Activated CD8-positive, alpha-beta memory T cell treated with anti-CD3 and anti-CD28 coated beads for 1 hour (primary cell): Measurements from ENCODE around the gene PRDM5.

Source experiments
- DNase-seq, 2 donors: peaks; one replicate each; pipeline ENCODE4 v3.0.0-alpha.2; 2020; ENCODE audit warnings: low read depth in 1 of 2; ENCODE audit errors: extremely low read depth in 1 of 2

Gene PRDM5

DNA sequence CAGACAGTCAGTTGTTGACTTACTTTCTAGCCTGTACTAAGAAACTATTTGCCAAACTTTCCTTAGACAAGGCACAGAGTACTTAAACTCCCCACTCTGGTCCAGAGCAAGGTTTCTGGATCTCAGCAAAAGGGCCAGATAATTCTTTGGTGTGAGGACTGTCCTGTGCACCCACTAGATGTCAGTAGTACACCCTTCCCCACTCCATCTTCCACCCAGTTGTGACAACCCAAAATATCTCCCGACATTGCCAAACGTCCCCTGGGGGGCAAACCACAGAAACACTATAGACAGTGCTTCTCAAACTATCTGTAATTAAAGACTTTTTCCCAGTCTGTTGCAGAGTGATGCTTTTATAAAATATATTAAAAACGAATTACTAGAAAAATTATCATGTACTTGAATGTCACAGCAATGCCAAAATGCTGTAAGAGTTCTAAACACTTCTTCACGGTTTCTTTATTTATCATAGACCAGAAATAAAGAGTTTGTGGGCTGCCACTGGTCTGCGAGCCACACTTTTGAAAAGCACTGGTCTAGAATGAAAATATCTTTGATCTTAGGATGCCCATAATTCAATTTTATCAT lies 203.5 kb downstream of the PRDM5 start:
- no peak for DNase-seq

DNA sequence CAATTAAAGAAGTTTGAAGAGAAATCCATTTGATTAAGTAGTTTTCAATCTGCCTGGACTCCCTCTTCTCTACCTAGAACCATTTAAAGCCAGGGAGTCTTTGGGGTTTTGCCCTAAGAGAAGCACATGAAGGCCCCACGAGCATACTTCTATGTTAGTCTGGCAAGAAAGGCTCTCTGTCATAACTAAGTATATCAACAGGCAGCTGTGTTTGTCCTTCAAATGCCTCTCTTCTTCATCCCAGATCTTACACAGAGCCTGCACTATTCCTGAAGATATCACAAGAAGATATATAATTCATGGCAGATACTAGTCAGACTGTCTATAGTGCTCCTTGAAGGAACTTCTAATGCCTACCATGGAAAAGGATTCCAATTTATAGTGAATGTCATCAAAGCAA lies 206.2 kb downstream of the PRDM5 start:
- no peak for DNase-seq

GRCh38 chr4:120714417-120715010 lies 208.0 kb downstream of the PRDM5 start:
- DNase-seq, result no peak

DNA sequence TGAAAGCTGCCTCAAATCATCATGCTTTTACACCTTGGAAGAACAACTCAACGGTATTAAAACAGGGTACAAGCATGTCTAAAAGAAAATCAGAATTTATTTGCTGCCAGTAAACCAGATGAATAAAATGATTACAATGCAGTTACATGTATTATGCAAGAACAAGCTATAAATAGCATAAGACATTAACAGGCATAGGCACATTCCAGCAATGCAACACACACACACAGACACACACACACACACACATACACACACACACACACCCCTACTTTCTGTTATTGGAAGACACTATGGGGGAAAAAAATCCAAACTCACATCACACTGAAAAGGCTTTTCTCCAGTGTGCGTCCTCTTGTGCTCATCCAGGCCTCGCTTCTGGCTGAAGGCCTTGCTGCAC lies 212.5 kb downstream of the PRDM5 start:
- DNase-seq, result no peak

- DNase-seq, result no peak
Observed at GRCh38 chr4:120704538-120704937, 218.0 kb downstream of the PRDM5 start.

- DNase-seq, result no peak
Observed at GRCh38 chr4:120703908-120704307, 218.6 kb downstream of the PRDM5 start.

DNA sequence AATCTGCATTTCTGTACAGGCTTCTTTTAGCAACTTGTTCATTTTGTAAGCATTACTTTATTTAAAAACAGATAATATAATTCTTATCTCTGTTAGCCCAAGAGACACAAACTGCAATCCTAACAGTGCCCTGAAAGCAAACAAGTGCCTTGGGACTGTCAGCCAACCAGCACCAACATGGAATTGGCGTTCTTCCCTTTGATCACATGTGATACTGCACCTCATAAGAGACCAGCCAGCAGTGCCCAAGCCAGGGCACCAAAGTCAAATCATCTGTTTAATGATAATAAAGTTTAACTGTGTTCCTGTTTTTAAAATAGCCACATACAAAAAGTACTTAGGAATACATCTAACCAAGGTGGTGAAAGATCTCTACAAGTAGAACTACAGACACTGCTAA lies 223.2 kb downstream of the PRDM5 start:
- DNase-seq, result no peak

DNA sequence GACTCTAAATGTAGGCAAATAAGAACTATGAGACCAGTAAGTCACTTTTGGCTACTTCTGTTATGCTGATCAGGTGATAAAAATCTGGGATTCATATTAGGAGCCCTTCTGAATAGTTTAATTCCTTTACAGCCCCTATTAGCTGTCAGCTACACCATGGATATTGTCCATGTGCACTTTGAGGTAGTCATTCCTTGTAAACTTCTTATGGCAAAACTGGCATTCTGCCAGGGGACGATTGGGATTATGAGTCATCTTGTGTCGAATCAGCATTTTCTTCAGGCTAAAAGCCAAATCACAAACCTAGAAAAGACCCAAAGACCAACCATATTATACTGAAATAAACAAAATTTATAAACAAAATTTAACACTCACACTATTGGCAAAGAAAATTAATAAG lies 227.6 kb downstream of the PRDM5 start:
- DNase-seq, result no peak

DNA sequence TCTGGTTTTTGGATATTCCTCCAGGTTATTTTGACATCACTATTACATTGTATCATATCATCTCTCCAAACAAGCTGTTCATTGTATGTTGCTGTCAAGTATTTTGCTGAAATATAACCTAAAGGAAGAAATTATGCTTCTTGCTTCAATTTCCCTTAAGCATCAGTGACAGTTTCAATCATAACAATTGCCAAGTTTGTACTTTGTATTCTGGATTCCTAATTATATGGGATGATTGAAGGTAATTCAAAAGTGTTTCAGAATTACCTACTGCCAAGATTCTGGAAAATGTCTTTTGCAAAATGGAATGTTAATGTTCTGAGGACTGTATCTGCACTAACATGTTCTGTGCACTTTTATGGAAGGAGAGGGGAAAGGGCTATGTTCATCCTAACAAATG lies 228.7 kb downstream of the PRDM5 start:
- DNase-seq, result no peak

GRCh38 chr4:120692964-120693363 lies 229.6 kb downstream of the PRDM5 start:
- no peak for DNase-seq

- no peak for DNase-seq
Observed at GRCh38 chr4:120691536-120691935, 231.0 kb downstream of the PRDM5 start.

- no peak for DNase-seq
Observed at GRCh38 chr4:120691106-120691505, 231.4 kb downstream of the PRDM5 start.

- no peak for DNase-seq
Observed at GRCh38 chr4:120688791-120689190, 233.7 kb downstream of the PRDM5 start.

DNA sequence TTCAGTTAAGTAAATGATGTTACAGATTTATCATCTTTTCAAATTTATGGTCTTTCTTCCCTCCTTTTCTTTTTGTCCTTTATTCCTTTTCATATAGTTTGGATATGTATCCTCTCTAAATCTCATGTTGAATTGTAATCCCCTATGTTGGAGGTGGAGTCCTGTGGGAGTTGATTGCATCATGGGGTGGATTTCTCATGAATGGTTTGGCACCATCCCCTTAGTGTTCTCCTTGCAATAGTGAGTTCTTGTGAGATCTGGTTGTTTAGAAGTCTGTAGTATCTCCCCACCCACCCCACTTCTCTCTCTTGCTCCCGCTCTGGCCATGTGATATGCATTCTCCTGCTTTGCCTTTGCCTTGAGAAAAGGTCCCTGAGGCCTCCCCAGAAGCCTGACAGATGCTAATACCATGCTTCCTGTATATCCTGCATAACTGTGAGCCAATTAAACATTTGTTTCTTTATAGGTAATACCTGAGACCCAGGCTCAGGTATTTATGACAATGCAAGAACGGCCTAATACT lies 236.7 kb downstream of the PRDM5 start:
- DNase-seq, result no peak

DNA sequence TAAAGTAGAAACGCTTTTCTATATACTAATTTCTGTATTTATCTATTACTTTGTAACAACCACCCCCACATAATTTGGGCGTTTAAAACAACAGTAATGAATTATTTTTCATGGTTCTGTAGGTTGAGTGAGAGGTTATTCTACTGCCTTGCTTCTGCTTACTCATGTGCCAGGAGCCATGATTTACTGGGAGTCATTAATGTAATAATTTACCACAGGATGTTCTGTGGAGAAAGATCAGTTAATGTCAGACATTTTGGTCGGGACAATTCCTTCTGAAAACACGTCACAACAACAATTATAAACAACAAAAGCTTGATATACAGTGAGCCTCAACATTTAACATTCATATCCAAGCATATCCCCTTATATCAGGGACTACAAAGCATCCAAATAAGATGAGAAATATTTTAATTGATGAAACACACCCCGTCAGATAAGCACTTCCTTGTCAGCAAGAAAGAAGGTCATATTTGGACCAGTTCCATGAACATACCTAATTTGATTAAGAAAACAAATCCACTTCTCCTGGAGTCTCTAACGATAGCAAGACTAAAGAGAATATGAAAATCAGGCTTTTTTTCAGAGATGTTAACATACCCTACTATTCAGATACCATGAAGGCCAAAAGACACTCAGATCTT lies 238.5 kb downstream of the PRDM5 start:
- DNase-seq, result no peak

DNA sequence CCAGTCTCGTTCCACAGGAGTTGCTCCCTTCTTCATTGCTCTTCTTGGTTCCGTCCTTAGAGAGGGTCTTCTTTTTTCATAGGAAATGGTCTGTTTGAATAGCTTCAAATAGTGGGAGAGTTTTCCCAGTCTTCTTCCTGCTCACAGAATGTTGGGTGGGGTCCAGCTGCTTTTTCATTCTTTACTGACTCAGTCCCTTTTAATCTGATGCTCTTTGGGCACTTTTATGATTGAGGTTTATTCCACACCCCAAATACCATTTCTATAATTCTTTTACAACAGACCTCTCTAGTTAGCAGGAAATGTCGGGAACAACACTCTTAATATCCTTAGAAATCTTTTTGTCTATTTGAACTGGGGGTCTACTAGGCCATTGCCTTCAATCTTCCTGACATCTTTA lies 239.5 kb downstream of the PRDM5 start:
- DNase-seq, result no peak

GRCh38 chr4:120680647-120681228 lies 241.8 kb downstream of the PRDM5 start:
- DNase-seq, result no peak

GRCh38 chr4:120673696-120674095 lies 248.8 kb downstream of the PRDM5 start:
- no peak for DNase-seq

DNA sequence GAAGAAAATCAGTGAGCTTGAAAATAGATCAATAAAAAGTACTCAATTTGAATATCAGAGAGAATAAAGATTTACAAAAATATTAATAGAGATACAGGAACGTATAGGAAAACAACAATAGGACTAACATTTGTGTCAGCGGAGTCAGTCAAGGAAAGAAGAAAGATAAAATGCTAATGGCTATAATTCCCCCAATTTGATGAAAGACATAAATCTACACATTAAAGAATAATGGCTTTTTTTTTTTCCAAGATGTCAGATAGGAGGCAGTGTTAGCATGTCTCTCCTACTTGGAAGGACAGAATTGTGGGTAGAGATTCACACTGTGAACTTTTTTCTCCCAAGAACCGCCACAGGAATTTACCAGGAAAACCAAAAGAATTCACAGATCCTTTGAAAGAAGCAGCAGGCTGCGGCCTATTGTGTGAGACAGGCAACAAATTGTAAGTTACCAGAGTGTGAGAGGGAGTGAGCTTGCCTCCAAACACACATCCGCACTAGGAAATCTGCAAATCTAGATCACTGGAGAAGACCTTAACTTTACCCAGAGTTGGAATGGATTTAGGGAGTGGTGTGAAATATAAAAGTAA lies 249.9 kb downstream of the PRDM5 start:
- DNase-seq, result no peak

- DNase-seq, result no peak
Observed at GRCh38 chr4:120672076-120672475, 250.4 kb downstream of the PRDM5 start.

DNA sequence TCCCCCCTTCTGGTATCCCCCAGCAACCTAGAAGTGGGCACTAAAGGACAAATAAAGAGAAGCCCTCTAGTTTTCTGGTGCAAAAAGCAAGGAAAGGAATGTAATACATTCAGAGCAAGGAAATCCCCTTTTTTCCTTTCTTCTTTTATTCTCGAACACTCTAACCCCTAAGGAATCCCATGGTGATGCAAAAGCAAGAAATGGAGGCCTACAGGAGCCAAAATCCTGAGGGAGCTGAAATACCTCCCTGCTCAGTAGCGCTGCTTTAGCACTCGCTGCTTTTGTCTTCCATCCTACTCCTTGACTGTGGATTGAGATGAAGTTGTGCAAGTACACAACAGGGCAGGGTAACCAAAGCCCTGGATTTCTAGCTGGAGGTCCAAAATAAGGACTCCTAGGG lies 251.0 kb downstream of the PRDM5 start:
- no peak for DNase-seq

DNA sequence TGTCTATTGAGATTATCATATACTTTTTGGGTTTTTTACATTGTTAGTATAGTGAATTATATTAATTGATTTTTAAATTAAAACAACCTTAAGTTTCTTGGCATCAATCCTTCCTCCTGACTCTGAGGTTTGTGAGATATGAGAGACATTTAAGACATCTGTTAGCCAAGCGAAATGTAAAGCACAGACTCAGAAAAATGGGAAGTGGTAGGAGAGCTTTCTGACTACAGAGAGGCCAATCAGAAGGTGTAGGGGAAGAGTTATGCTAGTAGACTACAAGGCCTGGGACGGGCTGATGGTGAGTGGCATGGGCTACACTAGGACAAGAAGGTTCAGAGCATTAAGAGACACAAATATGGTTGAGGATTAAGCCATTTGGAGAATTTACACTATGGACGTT lies 255.4 kb downstream of the PRDM5 start:
- DNase-seq, result no peak
